ENCODE results near the gene ZNRF2. TPM values are rescaled to one million over a fixed set of nuclear protein-coding genes. Genes with fewer than 3 reads are reported as not detected.

ZNRF2 gene
- total RNA-seq, 1 donor from 2014 or later = 13.8 TPM

- H3K9me3 Mint-ChIP-seq (ENCODE audit: low read depth) = no peaks in the 10 kb centered on the region
- H3K27me3 Mint-ChIP-seq = no peaks in the 10 kb centered on the region
- TF ChIP-seq, protein P1, sequence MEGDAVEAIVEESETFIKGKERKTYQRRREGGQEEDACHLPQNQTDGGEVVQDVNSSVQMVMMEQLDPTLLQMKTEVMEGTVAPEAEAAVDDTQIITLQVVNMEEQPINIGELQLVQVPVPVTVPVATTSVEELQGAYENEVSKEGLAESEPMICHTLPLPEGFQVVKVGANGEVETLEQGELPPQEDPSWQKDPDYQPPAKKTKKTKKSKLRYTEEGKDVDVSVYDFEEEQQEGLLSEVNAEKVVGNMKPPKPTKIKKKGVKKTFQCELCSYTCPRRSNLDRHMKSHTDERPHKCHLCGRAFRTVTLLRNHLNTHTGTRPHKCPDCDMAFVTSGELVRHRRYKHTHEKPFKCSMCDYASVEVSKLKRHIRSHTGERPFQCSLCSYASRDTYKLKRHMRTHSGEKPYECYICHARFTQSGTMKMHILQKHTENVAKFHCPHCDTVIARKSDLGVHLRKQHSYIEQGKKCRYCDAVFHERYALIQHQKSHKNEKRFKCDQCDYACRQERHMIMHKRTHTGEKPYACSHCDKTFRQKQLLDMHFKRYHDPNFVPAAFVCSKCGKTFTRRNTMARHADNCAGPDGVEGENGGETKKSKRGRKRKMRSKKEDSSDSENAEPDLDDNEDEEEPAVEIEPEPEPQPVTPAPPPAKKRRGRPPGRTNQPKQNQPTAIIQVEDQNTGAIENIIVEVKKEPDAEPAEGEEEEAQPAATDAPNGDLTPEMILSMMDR (IDR thresholded peaks at IDR 0.05; ENCODE audit: unreplicated experiment) = no peak
- no peak overlapping the region for H3K4me3 Mint-ChIP-seq (ENCODE audit: low read depth)
- peaks cover 2% of the 10 kb centered on the region for H3K36me3 Mint-ChIP-seq (ENCODE audit: insufficient read depth)
- H3K27ac Mint-ChIP-seq = no peak overlapping the region
- no peak for DNase-seq (ENCODE audit: low spot score, unreplicated experiment)
- no peaks in the 10 kb centered on the region for H3K4me1 Mint-ChIP-seq (ENCODE audit: low read depth)
These were observed 105.4 kb downstream of the ZNRF2 start for GRCh38 chr7:30389791-30390190.

DNA sequence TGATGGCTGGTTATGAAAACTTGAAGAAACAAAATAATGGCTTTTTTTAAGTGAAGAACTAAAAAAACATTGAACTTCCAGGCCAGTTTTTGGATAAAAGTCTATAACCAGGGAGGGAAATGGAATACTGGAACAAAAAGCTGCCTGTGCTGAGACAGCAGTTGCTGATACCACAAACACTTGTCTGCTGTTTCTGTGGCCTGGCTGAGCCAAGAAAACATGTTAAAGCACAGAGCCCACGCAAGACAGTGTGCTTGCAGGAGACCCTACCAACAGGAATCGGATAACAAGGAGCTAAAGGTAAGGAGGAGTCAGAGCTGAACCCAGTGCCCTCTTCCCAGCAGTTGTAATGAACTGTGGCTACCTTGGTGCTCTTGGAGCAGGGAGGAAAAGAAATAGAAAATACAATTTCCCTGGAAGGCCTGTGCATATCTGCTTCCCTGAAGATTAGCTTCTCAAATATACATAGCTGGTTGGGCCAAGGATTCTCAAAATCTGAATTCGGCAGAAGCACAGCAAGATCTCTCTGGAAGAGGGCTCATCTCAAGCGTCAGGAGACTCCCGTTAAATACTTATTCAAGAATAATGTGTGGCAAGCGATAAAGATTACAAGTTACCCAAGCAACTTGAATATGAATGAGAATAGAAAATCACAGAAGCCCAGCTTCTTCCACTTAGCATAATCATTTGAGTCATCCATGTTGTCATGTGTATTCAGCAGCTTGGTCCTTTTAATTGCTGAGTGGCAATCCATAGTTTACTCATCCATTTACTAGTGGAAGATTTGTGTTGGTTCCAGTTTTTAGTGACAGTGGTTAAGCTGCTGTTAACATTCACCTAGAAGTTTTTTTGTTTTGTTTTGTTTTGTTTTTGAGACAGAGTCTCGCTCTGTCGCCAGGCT lies 106.6 kb downstream of the ZNRF2 start:
- no peaks in the 10 kb centered on the region for H3K4me1 Mint-ChIP-seq (ENCODE audit: low read depth)
- no peak overlapping the region for H3K27ac Mint-ChIP-seq
- H3K9me3 Mint-ChIP-seq (ENCODE audit: low read depth) = no peaks in the 10 kb centered on the region
- TF ChIP-seq, protein P1 (IDR thresholded peaks at IDR 0.05; ENCODE audit: unreplicated experiment) = no peak
- H3K4me3 Mint-ChIP-seq (ENCODE audit: low read depth) = no peak overlapping the region
- no peaks in the 10 kb centered on the region for H3K27me3 Mint-ChIP-seq
- peaks cover 4% of the 10 kb centered on the region for H3K36me3 Mint-ChIP-seq (ENCODE audit: insufficient read depth)
- DNase-seq (ENCODE audit: low spot score, unreplicated experiment) = no peak

DNA sequence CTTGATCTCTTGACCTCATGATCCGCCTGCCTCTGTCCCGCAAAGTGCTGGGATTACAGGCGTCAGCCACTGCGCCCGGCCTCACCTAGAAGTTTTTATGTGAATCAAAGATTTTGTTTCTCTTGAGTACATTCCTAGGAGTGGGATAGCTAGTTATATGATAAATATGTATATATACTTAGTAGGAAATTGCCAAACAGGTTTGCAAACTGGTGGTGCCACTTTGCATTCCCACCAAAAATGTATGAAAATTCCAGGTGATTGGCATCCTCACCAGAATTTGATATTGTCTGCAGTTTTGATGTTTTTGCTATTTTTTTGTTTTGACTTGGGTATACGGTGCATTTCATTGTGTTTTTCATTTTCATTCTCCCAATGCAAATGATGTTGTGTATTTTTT lies 107.4 kb downstream of the ZNRF2 start:
- Mint-ChIP-seq H3K9me3 (ENCODE audit: low read depth) (no peaks in the 10 kb centered on the region), H3K36me3 (ENCODE audit: insufficient read depth) (peaks cover 4% of the 10 kb centered on the region), H3K4me1 (ENCODE audit: low read depth) (no peaks in the 10 kb centered on the region), H3K27ac (no peak overlapping the region), H3K27me3 (no peaks in the 10 kb centered on the region), H3K4me3 (ENCODE audit: low read depth) (no peak overlapping the region)
- DNase-seq (ENCODE audit: low spot score, unreplicated experiment) = no peak
- TF ChIP-seq, protein P1 (IDR thresholded peaks at IDR 0.05; ENCODE audit: unreplicated experiment) = no peak

GRCh38 chr7:30395676-30396075 lies 111.3 kb downstream of the ZNRF2 start:
- TF ChIP-seq, protein P1 (IDR thresholded peaks at IDR 0.05; ENCODE audit: unreplicated experiment) = no peak
- no peak overlapping the region for H3K27ac Mint-ChIP-seq

GRCh38 chr7:30396389-30396788 lies 112.0 kb downstream of the ZNRF2 start:
- no peak overlapping the region for H3K4me3 Mint-ChIP-seq (ENCODE audit: low read depth)
- no peak for DNase-seq (ENCODE audit: low spot score, unreplicated experiment)
- no peaks in the 10 kb centered on the region for H3K4me1 Mint-ChIP-seq (ENCODE audit: low read depth)
- no peaks in the 10 kb centered on the region for H3K27me3 Mint-ChIP-seq
- no peaks in the 10 kb centered on the region for H3K9me3 Mint-ChIP-seq (ENCODE audit: low read depth)
- TF ChIP-seq, protein P1 (IDR thresholded peaks at IDR 0.05; ENCODE audit: unreplicated experiment) = no peak
- H3K27ac Mint-ChIP-seq = no peak overlapping the region
- H3K36me3 Mint-ChIP-seq (ENCODE audit: insufficient read depth) = peaks cover 2% of the 10 kb centered on the region

More at GRCh38 chr7:30395676-30396075, 111.3 kb downstream of the ZNRF2 start:
- H3K4me1 Mint-ChIP-seq (ENCODE audit: low read depth) = no peaks in the 10 kb centered on the region
- H3K4me3 Mint-ChIP-seq (ENCODE audit: low read depth) = no peak overlapping the region
- DNase-seq (ENCODE audit: low spot score, unreplicated experiment) = no peak
- no peaks in the 10 kb centered on the region for H3K9me3 Mint-ChIP-seq (ENCODE audit: low read depth)
- H3K36me3 Mint-ChIP-seq (ENCODE audit: insufficient read depth) = peaks cover 2% of the 10 kb centered on the region
- no peaks in the 10 kb centered on the region for H3K27me3 Mint-ChIP-seq

Measured in progenitor cell of endocrine pancreas (in vitro differentiated cells).